SK-N-SH (cell line): ENCODE measurements around the gene MOV10L1. TPM values are rescaled to one million over a fixed set of nuclear protein-coding genes. Genes with fewer than 3 reads are reported as not detected.

ENCODE experiments used
- CTCF ChIA-PET: fragments of 300-600, 350-600 bp; formaldehyde crosslinking; extraction: SDS; loops from one replicate; lab custom pipeline; 2021; lab: Yijun Ruan, JAX
- POLR2A ChIA-PET: fragments of 350-600 bp; sonication (Branson Sonifier 250); formaldehyde crosslinking; extraction: SDS; loops from one replicate; lab custom pipeline; 2020; ENCODE audit warnings: antibody characterized with exemption, inconsistent platforms; lab: Yijun Ruan, JAX
- DNase-seq: peaks from one replicate; pipeline ENCODE4 v3.0.0; 2012
- H2AFZ ChIP-seq: fragments of 200-600 bp; sonication (generic); 2 replicates; pipeline ENCODE4 v1.8.1; 2016; ENCODE audit warnings: antibody characterized with exemption, mild to moderate bottlenecking, low read depth
- H3F3A ChIP-seq: fragments of 200-600 bp; sonication (generic); replicated peaks from 2 replicates; pipeline ENCODE3; 2016; ENCODE audit warnings: antibody characterized with exemption, mild to moderate bottlenecking; ENCODE audit not compliant: insufficient read depth
- H3K27ac ChIP-seq, 2 experiments: fragments of 200-500 bp in 1 of 2; fragments of 200-600 bp in 1 of 2; sonication (Bioruptor generic) in 1 of 2; sonication (generic), shearing (Covaris generic) in 1 of 2; 2 replicates each; pipeline versions ENCODE4 v1.5.1 to v1.6.1; 2014 to 2016; ENCODE audit warnings: low read depth in 2 of 2, inconsistent platforms in 1 of 2, low read length in 1 of 2, mild to moderate bottlenecking in 1 of 2, mixed read lengths in 1 of 2
- H3K27me3 ChIP-seq: fragments of 200-600 bp; sonication (generic), shearing (Covaris generic); 2 replicates; pipeline ENCODE4 v1.6.1; 2016; ENCODE audit warnings: mixed run types; ENCODE audit not compliant: insufficient read depth
- H3K36me3 ChIP-seq, 2 experiments: fragments of 200-500 bp in 1 of 2; fragments of 200-600 bp in 1 of 2; sonication (Bioruptor generic) in 1 of 2; sonication (generic) in 1 of 2; replicated peaks in 1 of 2; 2 replicates each; pipeline versions ENCODE3 to v1.5.1; 2014 to 2016; ENCODE audit warnings: low read length in 1 of 2, mild to moderate bottlenecking in 1 of 2; ENCODE audit not compliant: insufficient read depth in 2 of 2, control insufficient read depth in 1 of 2
- H3K4me1 ChIP-seq, 2 experiments: fragments of 200-500 bp in 1 of 2; fragments of 200-600 bp in 1 of 2; sonication (Bioruptor generic) in 1 of 2; sonication (generic), shearing (Covaris generic) in 1 of 2; 2 replicates each; pipeline versions ENCODE4 v1.5.1 to v1.6.1; 2014 to 2016; ENCODE audit warnings: low read depth in 1 of 2, low read length in 1 of 2, mixed run types in 1 of 2; ENCODE audit not compliant: insufficient read depth in 2 of 2, control insufficient read depth in 1 of 2
- H3K4me2 ChIP-seq: fragments of 200-600 bp; sonication (generic), shearing (Covaris generic); 2 replicates; pipeline ENCODE4 v1.6.1; 2017; ENCODE audit warnings: mixed run types
- H3K4me3 ChIP-seq, 2 experiments: fragments of 200-500 bp in 1 of 2; fragments of 200-600 bp in 1 of 2; sonication (Bioruptor generic) in 1 of 2; sonication (generic), shearing (Covaris generic) in 1 of 2; 2 replicates each; pipeline versions ENCODE4 v1.5.1 to v1.8.1; 2014 to 2016; ENCODE audit warnings: low read depth in 2 of 2, inconsistent platforms in 1 of 2, low read length in 1 of 2, mild to moderate bottlenecking in 1 of 2, mixed read lengths in 1 of 2, moderate library complexity in 1 of 2
- H3K79me2 ChIP-seq: fragments of 200-600 bp; sonication (generic); 2 replicates; pipeline ENCODE4 v1.8.1; 2017; ENCODE audit warnings: mild to moderate bottlenecking; ENCODE audit not compliant: insufficient read depth
- H3K9ac ChIP-seq: fragments of 200-600 bp; sonication (generic); 2 replicates; pipeline ENCODE4 v1.6.1; 2017; ENCODE audit warnings: mixed run types
- H3K9me2 ChIP-seq: fragments of 200-600 bp; sonication (generic); 2 replicates; pipeline ENCODE4 v1.6.1; 2017; ENCODE audit warnings: mixed run types
- H3K9me3 ChIP-seq: fragments of 200-600 bp; sonication (generic); 2 replicates; pipeline ENCODE4 v1.6.1; 2017; ENCODE audit warnings: mixed run types, mild to moderate bottlenecking, moderate library complexity
- H4K20me1 ChIP-seq: fragments of 200-600 bp; sonication (generic); 2 replicates; pipeline ENCODE4 v1.6.1; 2017; ENCODE audit warnings: mild to moderate bottlenecking, mixed run types; ENCODE audit not compliant: insufficient read depth
- EP300 ChIP-seq, 2 experiments: IDR thresholded peaks; 2 replicates each; pipeline versions ENCODE4 v1.4.0 to v1.6.1; 2012; ENCODE audit warnings: borderline replicate concordance in 1 of 2, low read depth in 1 of 2, low read length in 1 of 2
- FOSL2 ChIP-seq: IDR thresholded peaks from 2 replicates; pipeline ENCODE4 v1.4.0; 2012; ENCODE audit warnings: low read depth, mild to moderate bottlenecking, moderate library complexity, borderline replicate concordance
- IRF3 ChIP-seq: fragments of 150-350 bp; IDR thresholded peaks from 2 replicates; pipeline ENCODE4 v1.6.1; 2016; ENCODE audit warnings: mild to moderate bottlenecking, low read depth, low read length
- JUND ChIP-seq: IDR thresholded peaks from 2 replicates; pipeline ENCODE4 v1.4.0; 2012
- MAX ChIP-seq: IDR thresholded peaks from 2 replicates; pipeline ENCODE4 v1.4.0; 2012; ENCODE audit warnings: low read depth
- PBX3 ChIP-seq: IDR thresholded peaks from 2 replicates; pipeline ENCODE4; 2012
- POLR2AphosphoS5 ChIP-seq: IDR thresholded peaks from 2 replicates; pipeline ENCODE4 v1.6.1; 2012; ENCODE audit warnings: low read depth, low read length
- TCF12 ChIP-seq: IDR thresholded peaks from 2 replicates; pipeline ENCODE4 v1.4.0; 2012
- TEAD4 ChIP-seq: IDR thresholded peaks from 2 replicates; pipeline ENCODE4 v1.4.0; 2012; ENCODE audit warnings: mild to moderate bottlenecking, borderline replicate concordance; ENCODE audit not compliant: insufficient read depth
- USF1 ChIP-seq: IDR thresholded peaks from 2 replicates; pipeline ENCODE4 v1.4.0; 2012; ENCODE audit warnings: low read depth, borderline replicate concordance
- USF2 ChIP-seq: fragments of 150-350 bp; IDR thresholded peaks from 2 replicates; pipeline ENCODE4 v1.6.1; 2017; ENCODE audit warnings: antibody characterized with exemption, low read length, low read depth, borderline replicate concordance
- YY1 ChIP-seq: IDR thresholded peaks from 2 replicates; pipeline ENCODE4 v1.4.0; 2012; ENCODE audit warnings: low read depth, mild to moderate bottlenecking
- WGBS: methylation state at CpG from one replicate; pipeline ENCODE4 v1.1.6; 2017; ENCODE audit warnings: low lambda C conversion rate; 5-methylcytosine and 5-hydroxymethylcytosine counted together
- polyA plus RNA-seq, 3 experiments: library from polyadenylated mRNA; depleted of rRNA; stranded (reverse); fragments of >200 nt; gene quantifications; 2 replicates each; pipeline ENCODE4 v1.2.3, GENCODE V29; 2012

MOV10L1 gene
- polyA plus RNA-seq, 1 of the 3 experiments (the other 2 are of a cell fraction) = 2.1 TPM

- TF ChIP-seq USF2 = no peak
- TF ChIP-seq YY1 = no peak
- TF ChIP-seq TEAD4 = no peak
- TF ChIP-seq IRF3 = no peak
Observed at GRCh38 chr22:50118129-50118528, 28.3 kb downstream of the MOV10L1 start (continued).

- H3K79me2 ChIP-seq = no peaks in the 10 kb centered on the region
- WGBS = 26% methylated on average over 6 of the region's 10 CpGs
- H3K9me3 ChIP-seq = 0 out of 2 replicates have a peak, but pooled peaks cover 4% of the 10 kb centered on the region
- no peak overlapping the region for H3K9ac ChIP-seq
- H3K36me3 ChIP-seq = no peaks in the 10 kb centered on the region
- H4K20me1 ChIP-seq = no peaks in the 10 kb centered on the region
- TF ChIP-seq EP300 (IDR thresholded peaks at IDR 0.05; ENCODE audit: borderline replicate concordance in 1 of 2, low read depth in 1 of 2, low read length in 1 of 2) (peak in 1 of 2 experiments; percentile 47; a peak in 1 of 4 replicates), JUND (peak; percentile 67), TEAD4 (no peak), TCF12 (peak; percentile 85), FOSL2 (peak; percentile 68), MAX (peak; percentile 37; the same call in 1 of the 2 replicates), POLR2AphosphoS5 (peak; percentile 25; the same call in 1 of the 2 replicates), PBX3 (peak; percentile 79), IRF3 (no peak), USF1 (peak; percentile 35; the same call in 1 of the 2 replicates)
- no peaks in the 10 kb centered on the region for H3K9me2 ChIP-seq
- ChIA-PET CTCF (interaction anchor here (1.0 kb wide), 1 partner anchor 54 kb away, joined by 3 read pairs; no protein-coding TSS in a partner anchor), POLR2A (no interaction called here)
- no peak for DNase-seq
- no peak overlapping the region for H3K4me3 ChIP-seq
- no peaks in the 10 kb centered on the region for H3K27me3 ChIP-seq
- peaks cover 7% of the 10 kb centered on the region for H3F3A ChIP-seq
- H3K4me2 ChIP-seq = peak overlapping the region; percentile 23
- H2AFZ ChIP-seq = peak overlapping the region; percentile 9; the same call in 1 of the 2 replicates
- peak overlapping the region in 1 of 2 experiments; percentile 63; a peak in 1 of 4 replicates for H3K27ac ChIP-seq
- H3K4me1 ChIP-seq = peaks cover 14 to 22% of the 10 kb centered on the region in 2 experiments; a peak in 3 of 4 replicates
Observed at GRCh38 chr22:50118557-50119168, 28.9 kb downstream of the MOV10L1 start.
